IPS DF 4.7 (cell line): ENCODE data around the gene TRAPPC2B.
"Not testable (repeated sequence)": the region's sequence is repeated elsewhere in the genome, so short reads cannot be mapped to it uniquely, and the experiment has no call there.

Source experiments
- DNase-seq: peaks from one replicate; pipeline ENCODE4 v3.0.0-alpha.2; 2013; ENCODE audit warnings: low spot score; ENCODE audit errors: extremely low read depth

The TRAPPC2B gene

GRCh38 chr19:57374179-57374578, 10.8 kb downstream of the TRAPPC2B start:
- no peak for DNase-seq

- DNase-seq: not testable (repeated sequence)
Observed at GRCh38 chr19:57374647-57375046, 11.3 kb downstream of the TRAPPC2B start.

- DNase-seq: no peak
Observed at GRCh38 chr19:57376151-57376550, 12.8 kb downstream of the TRAPPC2B start.

DNA sequence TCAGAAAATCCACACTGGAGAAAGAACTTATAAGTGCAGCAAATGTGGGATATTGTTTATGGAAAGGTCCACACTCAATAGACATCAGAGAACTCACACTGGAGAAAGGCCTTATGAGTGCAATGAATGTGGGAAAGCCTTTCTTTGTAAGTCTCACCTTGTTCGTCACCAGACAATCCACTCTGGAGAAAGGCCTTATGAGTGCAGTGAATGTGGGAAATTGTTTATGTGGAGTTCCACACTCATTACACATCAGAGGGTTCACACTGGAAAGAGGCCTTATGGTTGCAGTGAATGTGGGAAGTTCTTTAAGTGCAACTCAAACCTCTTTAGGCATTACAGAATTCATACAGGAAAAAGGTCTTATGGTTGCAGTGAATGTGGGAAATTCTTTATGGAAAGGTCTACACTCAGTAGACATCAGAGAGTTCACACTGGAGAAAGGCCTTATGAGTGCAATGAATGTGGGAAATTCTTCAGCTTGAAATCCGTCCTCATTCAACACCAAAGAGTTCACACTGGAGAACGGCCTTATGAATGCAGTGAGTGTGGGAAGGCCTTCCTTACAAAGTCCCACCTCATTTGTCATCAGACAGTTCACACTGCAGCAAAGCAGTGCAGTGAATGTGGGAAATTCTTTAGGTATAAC, 14.3 kb downstream of the TRAPPC2B start:
- DNase-seq: no peak

- no peak for DNase-seq
Observed at GRCh38 chr19:57380923-57381322, 17.6 kb downstream of the TRAPPC2B start.

DNA sequence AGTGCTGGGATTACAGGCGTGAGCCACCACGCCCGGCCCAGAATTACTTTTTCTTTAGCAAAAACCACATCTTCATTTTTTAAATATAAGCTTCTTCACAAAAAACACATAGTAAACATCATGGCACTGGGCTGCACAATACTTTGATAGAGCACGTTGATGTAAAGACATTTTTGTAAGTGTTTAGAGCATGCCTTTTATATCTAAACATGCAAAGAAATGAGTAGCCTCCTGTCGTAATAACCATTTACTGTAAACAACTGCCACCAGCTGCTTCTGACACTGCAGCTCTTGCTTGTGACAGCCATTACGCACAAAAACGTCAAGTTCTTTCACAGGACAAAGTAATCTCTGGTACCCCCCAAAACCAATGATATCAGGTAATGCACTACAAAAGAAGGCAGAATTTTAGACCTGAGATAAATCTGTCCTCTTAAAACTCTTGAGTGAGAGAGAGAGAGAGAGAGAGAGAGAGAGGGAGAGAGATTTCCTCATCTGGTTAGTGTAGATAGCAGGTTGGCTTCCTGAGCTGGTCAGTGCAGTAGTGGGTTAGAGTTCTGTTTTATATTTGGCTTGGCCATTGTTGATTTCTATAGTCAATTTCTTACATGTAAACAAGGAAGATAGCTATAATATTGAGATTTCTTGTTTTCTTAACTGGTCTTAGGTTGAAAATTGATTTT, 19.6 kb downstream of the TRAPPC2B start:
- no peak for DNase-seq

DNA sequence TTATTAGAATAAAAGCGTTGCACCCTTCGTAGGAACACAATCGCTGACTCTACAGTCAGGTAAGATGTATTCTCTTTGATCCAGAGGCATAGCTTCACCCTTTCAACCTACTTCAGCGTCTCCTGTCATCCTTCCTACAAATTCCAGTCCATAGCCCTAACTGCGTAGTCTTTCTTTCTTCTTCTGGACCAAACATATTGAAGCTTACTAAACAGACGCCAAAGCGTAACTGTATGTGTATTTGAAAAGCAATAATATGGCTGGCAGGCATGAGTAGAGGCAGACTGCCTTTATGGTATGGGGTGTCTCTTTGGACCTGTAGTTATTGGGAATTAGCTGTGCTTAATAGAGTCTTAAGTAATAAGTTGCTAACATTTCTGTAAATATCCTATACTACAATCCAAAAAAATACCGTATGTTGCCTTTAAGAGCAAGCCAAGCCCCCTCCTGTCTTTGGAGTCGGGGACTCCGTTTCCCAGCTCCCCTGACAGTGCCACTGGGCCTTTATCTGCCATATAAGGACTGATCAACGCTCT, 25.9 kb downstream of the TRAPPC2B start:
- DNase-seq: no peak

- peak; percentile 100 for DNase-seq
Observed at GRCh38 chr19:57389730-57390598, 26.6 kb downstream of the TRAPPC2B start, which contains the start of gene ZNF548. ZNF548 (plus strand) TSS chr19:57389854; CDS start chr19:57390100, 246 bp downstream.

GRCh38 chr19:57395710-57396109, 32.4 kb downstream of the TRAPPC2B start:
- DNase-seq: no peak

DNA sequence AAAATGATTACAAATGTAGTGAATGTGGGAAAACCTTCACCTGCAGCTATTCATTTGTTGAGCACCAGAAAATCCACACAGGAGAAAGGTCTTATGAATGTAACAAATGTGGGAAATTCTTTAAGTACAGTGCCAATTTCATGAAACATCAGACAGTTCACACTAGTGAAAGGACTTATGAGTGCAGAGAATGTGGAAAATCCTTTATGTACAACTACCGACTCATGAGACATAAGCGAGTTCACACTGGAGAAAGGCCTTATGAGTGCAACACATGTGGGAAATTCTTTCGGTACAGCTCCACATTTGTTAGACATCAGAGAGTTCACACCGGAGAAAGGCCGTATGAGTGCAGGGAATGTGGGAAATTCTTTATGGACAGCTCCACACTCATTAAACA, 35.5 kb downstream of the TRAPPC2B start:
- DNase-seq: no peak

DNA sequence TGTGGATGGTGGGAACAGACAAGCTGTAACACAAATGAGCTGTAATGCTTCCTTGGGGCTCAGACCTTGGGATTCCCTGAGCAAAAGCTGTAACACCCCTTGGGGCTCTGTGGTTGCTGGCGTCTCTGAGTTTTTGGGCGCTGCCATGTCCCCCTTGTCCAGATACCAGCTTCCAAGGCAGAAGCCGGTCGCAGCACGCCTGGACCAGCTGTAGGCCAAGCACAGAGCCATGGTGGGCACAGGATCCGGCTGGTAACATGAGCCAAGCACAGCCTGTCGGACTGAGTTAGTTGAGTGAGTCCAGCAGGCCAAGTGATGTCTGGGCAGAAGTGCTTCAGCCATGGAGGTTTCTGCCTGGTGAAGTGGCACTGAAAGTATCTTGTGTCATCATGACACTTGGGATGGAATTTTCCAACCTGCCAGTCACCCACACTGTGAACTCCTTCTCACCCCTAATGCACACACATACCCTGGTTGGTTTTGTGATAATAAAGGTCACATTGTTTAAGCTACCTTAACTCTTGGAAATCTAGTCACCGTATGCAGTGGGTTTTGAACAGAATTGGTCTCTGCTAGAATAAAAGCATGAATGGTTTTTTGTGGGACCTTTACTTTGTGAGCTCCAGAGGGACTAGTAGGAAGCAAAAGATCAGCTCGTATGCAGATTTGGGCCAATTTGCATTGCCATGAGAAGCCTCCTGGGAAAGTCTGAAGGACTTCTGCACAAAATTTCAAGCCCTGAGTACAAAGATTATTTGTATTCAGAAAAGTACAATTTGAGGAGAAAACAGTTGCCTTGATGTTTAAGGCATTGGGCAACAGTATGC, 40.6 kb downstream of the TRAPPC2B start:
- no peak for DNase-seq

DNA sequence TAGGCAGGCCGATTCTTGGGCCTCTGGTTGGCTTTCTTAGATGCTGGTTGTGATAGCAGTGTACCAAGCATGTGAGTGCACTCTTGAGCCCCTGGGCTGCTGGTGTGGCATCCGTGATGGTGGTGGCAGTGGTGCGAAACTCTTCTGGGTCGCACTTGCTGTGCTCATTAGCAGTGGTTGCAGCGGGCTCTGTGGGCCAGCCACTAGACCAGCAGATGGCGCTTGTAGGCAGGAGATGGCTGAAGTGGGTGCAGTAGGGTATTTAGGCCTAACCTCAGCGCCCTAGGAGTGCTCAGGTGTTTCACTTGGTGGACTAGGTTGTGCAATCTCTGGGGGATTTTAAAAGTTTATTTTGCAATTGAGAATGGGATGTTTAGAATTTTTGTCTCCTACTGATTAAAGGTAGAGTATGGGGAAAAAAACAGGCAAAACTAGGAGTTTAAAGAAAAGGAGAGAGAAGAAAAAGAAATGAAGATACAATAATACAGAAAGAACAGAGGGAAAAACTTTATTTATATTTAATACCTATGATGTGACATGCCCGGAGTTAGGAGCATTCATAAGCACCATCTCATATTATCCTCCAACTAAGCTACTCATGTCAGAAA, 43.3 kb downstream of the TRAPPC2B start:
- DNase-seq: no peak

- no peak for DNase-seq
Observed at GRCh38 chr19:57410877-57411671, 47.7 kb downstream of the TRAPPC2B start, which contains the start of gene ZNF17. ZNF17 (plus strand) TSS chr19:57411161; CDS start chr19:57413616, 2,455 bp downstream.
